H9 (cell line): ENCODE measurements around the gene LBH. TPM values are rescaled to one million over a fixed set of nuclear protein-coding genes. Genes with fewer than 3 reads are reported as not detected.

Experiments
- DNase-seq: peaks from one replicate; pipeline ENCODE4 v3.0.0-alpha.2; 2017
- H2AFZ ChIP-seq: one replicate; pipeline ENCODE4 v1.6.1; 2013; ENCODE audit warnings: mild to moderate bottlenecking, low read length, control low read depth, moderate library complexity
- H2AK5ac ChIP-seq: 2 replicates; pipeline ENCODE4 v1.6.1; 2013; ENCODE audit warnings: low read length, control low read depth, mixed read lengths; ENCODE audit not compliant: insufficient read length
- H2BK120ac ChIP-seq: one replicate; pipeline ENCODE4 v1.6.1; 2013; ENCODE audit warnings: low read depth, mild to moderate bottlenecking, low read length, control low read depth, inconsistent platforms; ENCODE audit not compliant: poor library complexity, severe bottlenecking
- H2BK12ac ChIP-seq: 2 replicates; pipeline ENCODE4 v1.6.1; 2013; ENCODE audit warnings: low read length, control low read depth, mixed read lengths, low read depth; ENCODE audit not compliant: insufficient read length
- H2BK15ac ChIP-seq: 2 replicates; pipeline ENCODE4 v1.6.1; 2013; ENCODE audit warnings: low read depth, low read length, control low read depth
- H2BK20ac ChIP-seq: one replicate; pipeline ENCODE4 v1.6.1; 2013; ENCODE audit warnings: low read depth, mild to moderate bottlenecking, low read length, control low read depth, inconsistent platforms; ENCODE audit not compliant: poor library complexity, severe bottlenecking
- H2BK5ac ChIP-seq: 2 replicates; pipeline ENCODE4 v1.6.1; 2013; ENCODE audit warnings: low read length, control low read depth, mixed read lengths; ENCODE audit not compliant: insufficient read length
- H3K14ac ChIP-seq: 2 replicates; pipeline ENCODE4 v1.6.1; 2013; ENCODE audit warnings: low read length, control low read depth; ENCODE audit not compliant: insufficient read depth
- H3K18ac ChIP-seq: 2 replicates; pipeline ENCODE4 v1.6.1; 2013; ENCODE audit warnings: low read depth, mild to moderate bottlenecking, mixed read lengths, low read length, control low read depth; ENCODE audit not compliant: insufficient read length
- H3K23ac ChIP-seq: 2 replicates; pipeline ENCODE4 v1.6.1; 2013; ENCODE audit warnings: low read length, control low read depth, mixed read lengths, low read depth; ENCODE audit not compliant: insufficient read length
- H3K23me2 ChIP-seq: 2 replicates; pipeline ENCODE4 v1.6.1; 2013; ENCODE audit warnings: low read depth, mild to moderate bottlenecking, mixed read lengths, low read length, control low read depth; ENCODE audit not compliant: insufficient read length, poor library complexity, severe bottlenecking
- H3K27ac ChIP-seq: 2 replicates; pipeline ENCODE4 v1.5.1; 2013; ENCODE audit warnings: low read length, control low read depth, mixed read lengths, low read depth; ENCODE audit not compliant: insufficient read length
- H3K27me3 ChIP-seq: 2 replicates; pipeline ENCODE4 v1.6.1; 2013; ENCODE audit warnings: low read length, control low read depth, inconsistent platforms; ENCODE audit not compliant: insufficient read depth
- H3K4ac ChIP-seq: 2 replicates; pipeline ENCODE4 v1.6.1; 2013; ENCODE audit warnings: low read depth, mild to moderate bottlenecking, control low read depth, inconsistent platforms, low read length, moderate library complexity
- H3K4me1 ChIP-seq: 2 replicates; pipeline ENCODE4 v1.6.1; 2013; ENCODE audit warnings: low read length, control low read depth, inconsistent platforms; ENCODE audit not compliant: insufficient read depth
- H3K4me2 ChIP-seq: 2 replicates; pipeline ENCODE4 v1.6.1; 2013; ENCODE audit warnings: low read length, control low read depth, mixed read lengths; ENCODE audit not compliant: insufficient read length, insufficient read depth
- H3K56ac ChIP-seq: 2 replicates; pipeline ENCODE4 v1.6.1; 2013; ENCODE audit warnings: low read depth, mild to moderate bottlenecking, mixed read lengths, low read length, control low read depth; ENCODE audit not compliant: insufficient read length
- H3K79me1 ChIP-seq: 2 replicates; pipeline ENCODE4 v1.6.1; 2013; ENCODE audit warnings: low read depth, mild to moderate bottlenecking, moderate library complexity, low read length, control low read depth, inconsistent platforms; ENCODE audit not compliant: insufficient read depth, poor library complexity, severe bottlenecking
- H3K79me2 ChIP-seq: 2 replicates; pipeline ENCODE4 v1.6.1; 2013; ENCODE audit warnings: low read length, control low read depth, inconsistent platforms; ENCODE audit not compliant: insufficient read depth
- H3K9ac ChIP-seq: 2 replicates; pipeline ENCODE4 v1.6.1; 2013; ENCODE audit warnings: low read length, control low read depth, mixed read lengths; ENCODE audit not compliant: insufficient read length; ENCODE audit errors: extremely low read depth
- H3K9me3 ChIP-seq: one replicate; pipeline ENCODE4 v1.6.1; 2013; ENCODE audit warnings: low read depth, low read length, inconsistent platforms; ENCODE audit not compliant: control insufficient read depth
- H3T11ph ChIP-seq: one replicate; pipeline ENCODE4 v1.6.1; 2013; ENCODE audit warnings: mild to moderate bottlenecking, low read length, control low read depth, inconsistent platforms
- H4K20me1 ChIP-seq: one replicate; pipeline ENCODE4 v1.6.1; 2013; ENCODE audit not compliant: control insufficient read depth, insufficient read length, insufficient read depth
- H4K5ac ChIP-seq: 2 replicates; pipeline ENCODE4 v1.6.1; 2013; ENCODE audit warnings: low read depth, mild to moderate bottlenecking, mixed read lengths, low read length, control low read depth; ENCODE audit not compliant: insufficient read length
- H4K8ac ChIP-seq: replicated peaks from 2 replicates; pipeline ENCODE4 v1.6.1; 2013; ENCODE audit warnings: low read length, control low read depth, mixed read lengths, low read depth; ENCODE audit not compliant: insufficient read length
- H4K91ac ChIP-seq: 2 replicates; pipeline ENCODE4 v1.6.1; 2013; ENCODE audit warnings: low read depth, mild to moderate bottlenecking, moderate library complexity, mixed read lengths, low read length, control low read depth; ENCODE audit not compliant: insufficient read length
- H3K27ac Mint-ChIP-seq, 3 experiments: 2 replicates in 2 of 3; 3 replicates in 1 of 3; pipeline ENCODE4 v1.8.0; 2020 to 2021; ENCODE audit warnings: mixed read lengths in 3 of 3, mild to moderate bottlenecking in 1 of 3, moderate library complexity in 1 of 3
- H3K27me3 Mint-ChIP-seq: 2 replicates; pipeline ENCODE4 v1.8.0; 2021; ENCODE audit warnings: low read depth, mild to moderate bottlenecking, moderate library complexity, mixed read lengths
- H3K36me3 Mint-ChIP-seq, 3 experiments: 2 replicates in 2 of 3; 3 replicates in 1 of 3; pipeline ENCODE4 v1.8.0; 2020 to 2021; ENCODE audit warnings: low read depth in 3 of 3, mixed read lengths in 3 of 3; ENCODE audit not compliant: insufficient read depth in 1 of 3
- H3K4me1 Mint-ChIP-seq, 2 experiments: 2 replicates each; pipeline ENCODE4 v1.8.0; 2020; ENCODE audit warnings: mixed read lengths in 2 of 2
- H3K4me3 Mint-ChIP-seq, 2 experiments: 2 replicates in 1 of 2; 3 replicates in 1 of 2; pipeline ENCODE4 v1.8.0; 2020 to 2021; ENCODE audit warnings: mild to moderate bottlenecking in 2 of 2, mixed read lengths in 2 of 2, moderate library complexity in 1 of 2
- H3K9me3 Mint-ChIP-seq, 2 experiments: 2 replicates in 1 of 2; 3 replicates in 1 of 2; pipeline ENCODE4 v1.8.0; 2020; ENCODE audit warnings: mild to moderate bottlenecking in 2 of 2, mixed read lengths in 2 of 2, moderate library complexity in 1 of 2
- CTCF ChIP-seq: fragments of 200-600 bp; sonication (generic); conservative IDR thresholded peaks from 3 replicates; pipeline ENCODE4 v1.8.0; 2021; ENCODE audit warnings: antibody characterized with exemption, mild to moderate bottlenecking
- WGBS: extraction: QIAGEN DNeasy Blood & Tissue Kit; methylation state at CpG from one replicate; pipeline ENCODE4 v1.1.7; 2013; ENCODE audit warnings: missing lambda C conversion rate, low lambda C conversion rate, mixed read lengths; ENCODE audit not compliant: insufficient read length; ENCODE audit errors: extremely low coverage; 5-methylcytosine and 5-hydroxymethylcytosine counted together
- total RNA-seq: library from RNA; stranded (reverse); gene quantifications from 2 replicates; pipeline ENCODE4 v1.2.1, GENCODE V29; 2021

Gene LBH
- total RNA-seq, 1 experiment from 2014 or later: 53.0 TPM

- no peak overlapping the region for H4K91ac ChIP-seq
- no peak overlapping the region for H3K4me2 ChIP-seq
- H3K79me2 ChIP-seq: no peaks in the 10 kb centered on the region
- no peak overlapping the region for H2BK20ac ChIP-seq
- WGBS: no CpG with 5 or more reads among the region's 3 CpGs
- no peaks in the 10 kb centered on the region for H3K79me1 ChIP-seq
- H3K56ac ChIP-seq: no peak overlapping the region
- H2BK12ac ChIP-seq: no peak overlapping the region
- H3K27me3 ChIP-seq: no peaks in the 10 kb centered on the region
- peak overlapping the region in 2 of 3 experiments; percentile 3 to 49; a peak in 1 of 7 replicates for H3K27ac Mint-ChIP-seq
- no peak overlapping the region for H2BK15ac ChIP-seq
- no peak for DNase-seq
- peaks cover 0 to 8% of the 10 kb centered on the region in 2 experiments; a peak in 3 of 5 replicates for H3K9me3 Mint-ChIP-seq
- no peak overlapping the region for H3K4ac ChIP-seq
- H3K4me1 Mint-ChIP-seq: peaks cover 0 to 9% of the 10 kb centered on the region in 2 experiments; a peak in 3 of 4 replicates
- H3T11ph ChIP-seq: no peak overlapping the region
- H3K9me3 ChIP-seq: no peaks in the 10 kb centered on the region
- H2AK5ac ChIP-seq: no peak overlapping the region
- H3K23ac ChIP-seq: no peak overlapping the region
- no peak overlapping the region for H3K4me3 Mint-ChIP-seq
- no peak overlapping the region for H3K9ac ChIP-seq
- H3K18ac ChIP-seq: no peak overlapping the region
- no peak overlapping the region for H4K8ac ChIP-seq
- no peak overlapping the region for H3K14ac ChIP-seq
- no peak overlapping the region for H2BK5ac ChIP-seq
- no peak overlapping the region for H2AFZ ChIP-seq
- no peaks in the 10 kb centered on the region for H4K20me1 ChIP-seq
- H3K27me3 Mint-ChIP-seq: peaks cover 4% of the 10 kb centered on the region; the same call in 1 of the 2 replicates
- H3K27ac ChIP-seq: no peak overlapping the region
- no peak overlapping the region for H4K5ac ChIP-seq
- H3K4me1 ChIP-seq: no peaks in the 10 kb centered on the region
- no peaks in the 10 kb centered on the region for H3K23me2 ChIP-seq
- TF ChIP-seq CTCF: no peak
- H2BK120ac ChIP-seq: no peak overlapping the region
- peaks cover 13 to 38% (median 35%) of the 10 kb centered on the region in 3 experiments for H3K36me3 Mint-ChIP-seq
Measured at GRCh38 chr2:30259827-30260679, 28.7 kb downstream of the LBH start.
